Peyer's patch (tissue), 4 donors: Measurements from ENCODE around the gene LAMA5.

Experiments used
- CTCF ChIP-seq, 6 experiments: fragments of 450-650 bp in 4 of 6; fragments of 200-600 bp in 2 of 6; sonication (generic) in 1 of 6; IDR thresholded peaks; one replicate each; pipeline ENCODE4 v1.5.1; 2017 to 2019; ENCODE audit warnings: antibody characterized with exemption in 6 of 6, mild to moderate bottlenecking in 3 of 6, moderate library complexity in 1 of 6
- POLR2A ChIP-seq, 2 donors: fragments of 450-650 bp; IDR thresholded peaks; one replicate each; pipeline ENCODE4 v1.5.1; 2017; ENCODE audit warnings: antibody characterized with exemption in 2 of 2, mild to moderate bottlenecking in 2 of 2, moderate library complexity in 2 of 2

- no peak for TF ChIP-seq CTCF (IDR thresholded peaks at IDR 0.05)
- TF ChIP-seq POLR2A (IDR thresholded peaks at IDR 0.05) = no peak
Measured at GRCh38 chr20:62315773-62316172, 51.3 kb downstream of the LAMA5 start.
